Upper lobe of left lung (tissue), 4 donors: ENCODE results near the gene SIGLEC7.

Experiments used
- POLR2A ChIP-seq, 4 donors: fragments of 450-650 bp; IDR thresholded peaks; one replicate each; pipeline ENCODE4 v1.5.1; 2016 to 2017; ENCODE audit warnings: antibody characterized with exemption in 4 of 4, mild to moderate bottlenecking in 2 of 4
- POLR2AphosphoS5 ChIP-seq, 2 donors: sonication (generic); formaldehyde crosslinking; IDR thresholded peaks; one replicate each; pipeline ENCODE4 v1.5.1; 2017; ENCODE audit warnings: antibody characterized with exemption in 2 of 2
- TF ChIP-seq, protein P1 (sequence below), 6 experiments: fragments of 450-650 bp in 4 of 6; fragments of 200-600 bp in 2 of 6; sonication (generic) in 2 of 6; IDR thresholded peaks; one replicate each; pipeline ENCODE4 v1.5.1; 2016 to 2019; ENCODE audit warnings: antibody characterized with exemption in 6 of 6

DNA sequence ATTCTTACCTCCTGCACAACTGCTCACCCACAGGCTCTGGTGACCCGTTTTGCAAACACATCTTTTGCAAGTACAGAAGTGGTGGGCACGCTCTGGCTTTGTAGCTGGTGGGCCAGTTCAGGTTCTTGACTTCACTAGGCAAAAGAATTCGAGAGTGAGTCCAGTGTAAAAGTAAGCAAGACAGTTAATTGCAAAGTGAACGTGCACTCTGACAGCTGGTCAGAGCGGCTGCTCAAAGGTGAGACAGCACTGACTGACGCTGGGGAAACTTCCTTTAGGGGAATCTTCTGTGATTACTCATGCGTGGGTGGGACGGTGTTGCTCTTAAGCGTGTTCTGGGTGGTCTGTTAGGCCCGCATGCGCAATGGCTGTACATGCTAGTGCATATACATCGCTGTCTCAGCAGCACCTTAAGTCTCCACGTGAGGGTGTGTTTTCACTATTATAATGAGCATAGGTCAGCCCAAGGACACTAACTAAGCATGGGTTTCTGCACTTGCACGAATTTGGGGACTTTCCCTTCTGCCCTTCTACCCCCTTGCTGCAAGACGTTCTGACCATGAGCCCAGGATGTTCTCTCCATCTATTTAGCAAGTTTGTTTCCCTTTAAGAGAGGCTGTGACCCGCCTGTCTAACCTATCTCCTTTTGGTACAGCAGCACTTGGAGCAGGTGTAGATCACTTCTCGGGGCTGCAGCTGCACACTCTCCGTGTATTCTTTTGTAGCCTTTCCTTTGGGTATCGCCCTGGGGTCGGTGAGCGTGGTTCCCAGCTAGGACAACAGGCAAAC is 52.6 kb downstream of the SIGLEC7 start:
- TF ChIP-seq, protein P1, sequence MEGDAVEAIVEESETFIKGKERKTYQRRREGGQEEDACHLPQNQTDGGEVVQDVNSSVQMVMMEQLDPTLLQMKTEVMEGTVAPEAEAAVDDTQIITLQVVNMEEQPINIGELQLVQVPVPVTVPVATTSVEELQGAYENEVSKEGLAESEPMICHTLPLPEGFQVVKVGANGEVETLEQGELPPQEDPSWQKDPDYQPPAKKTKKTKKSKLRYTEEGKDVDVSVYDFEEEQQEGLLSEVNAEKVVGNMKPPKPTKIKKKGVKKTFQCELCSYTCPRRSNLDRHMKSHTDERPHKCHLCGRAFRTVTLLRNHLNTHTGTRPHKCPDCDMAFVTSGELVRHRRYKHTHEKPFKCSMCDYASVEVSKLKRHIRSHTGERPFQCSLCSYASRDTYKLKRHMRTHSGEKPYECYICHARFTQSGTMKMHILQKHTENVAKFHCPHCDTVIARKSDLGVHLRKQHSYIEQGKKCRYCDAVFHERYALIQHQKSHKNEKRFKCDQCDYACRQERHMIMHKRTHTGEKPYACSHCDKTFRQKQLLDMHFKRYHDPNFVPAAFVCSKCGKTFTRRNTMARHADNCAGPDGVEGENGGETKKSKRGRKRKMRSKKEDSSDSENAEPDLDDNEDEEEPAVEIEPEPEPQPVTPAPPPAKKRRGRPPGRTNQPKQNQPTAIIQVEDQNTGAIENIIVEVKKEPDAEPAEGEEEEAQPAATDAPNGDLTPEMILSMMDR (IDR thresholded peaks at IDR 0.05), result no peak
- TF ChIP-seq POLR2A (IDR thresholded peaks at IDR 0.05) (no peak), POLR2AphosphoS5 (IDR thresholded peaks at IDR 0.05) (no peak)
